Stimulated activated CD4-positive, alpha-beta T cell treated with anti-CD3 and anti-CD28 coated beads, Interleukin-4, amount 100 ng/mL, for 24 hours (primary cell): ENCODE data around the gene ARHGAP12.
"Not testable (repeated sequence)": the region's sequence is repeated elsewhere in the genome, so short reads cannot be mapped to it uniquely, and the experiment has no call there.

Experiments used
- DNase-seq: peaks from one replicate; pipeline ENCODE4 v3.0.0-alpha.2; 2020

ARHGAP12 gene

GRCh38 chr10:31928549-31929260 lies at the start of gene ARHGAP12:
Gene ARHGAP12 (minus strand): TSS chr10:31928831. CDS start chr10:31908855, 19,976 bp downstream.
- DNase-seq = peak; percentile 84

- DNase-seq = no peak
Measured at GRCh38 chr10:31978156-31978483, 49.5 kb upstream of the ARHGAP12 start.

GRCh38 chr10:31977440-31978155 lies 49.0 kb upstream of the ARHGAP12 start:
- no peak for DNase-seq

- DNase-seq = no peak
Measured at GRCh38 chr10:31975157-31975765, 46.6 kb upstream of the ARHGAP12 start.

GRCh38 chr10:31974434-31975124 lies 45.9 kb upstream of the ARHGAP12 start:
- no peak for DNase-seq

GRCh38 chr10:31972519-31973041 lies 43.9 kb upstream of the ARHGAP12 start:
- no peak for DNase-seq

GRCh38 chr10:31969847-31970246 lies 41.2 kb upstream of the ARHGAP12 start:
- DNase-seq = not testable (repeated sequence)

- no peak for DNase-seq
Measured at GRCh38 chr10:31963589-31963980, 35.0 kb upstream of the ARHGAP12 start.

- no peak for DNase-seq
Measured at GRCh38 chr10:31962826-31963588, 34.4 kb upstream of the ARHGAP12 start.

GRCh38 chr10:31961277-31962074 lies 32.8 kb upstream of the ARHGAP12 start:
- no peak for DNase-seq

GRCh38 chr10:31959461-31960173 lies 31.0 kb upstream of the ARHGAP12 start:
- DNase-seq = no peak

- no peak for DNase-seq
Measured at GRCh38 chr10:31958856-31959255, 30.2 kb upstream of the ARHGAP12 start.

GRCh38 chr10:31956200-31956946 lies 27.7 kb upstream of the ARHGAP12 start:
- no peak for DNase-seq

GRCh38 chr10:31954410-31955191 lies 26.0 kb upstream of the ARHGAP12 start:
- no peak for DNase-seq

- DNase-seq = no peak
Measured at GRCh38 chr10:31953480-31953879, 24.8 kb upstream of the ARHGAP12 start.

- no peak for DNase-seq
Measured at GRCh38 chr10:31953080-31953479, 24.4 kb upstream of the ARHGAP12 start.

GRCh38 chr10:31952066-31952465 lies 23.4 kb upstream of the ARHGAP12 start:
- DNase-seq = no peak

GRCh38 chr10:31949266-31949665 lies 20.6 kb upstream of the ARHGAP12 start:
- no peak for DNase-seq

- DNase-seq = no peak
Measured at GRCh38 chr10:31948021-31948420, 19.4 kb upstream of the ARHGAP12 start.
